CD4-positive, CD25-positive, alpha-beta regulatory T cell (primary cell): ENCODE data around the gene MAGEA11. TPM values are rescaled to one million over a fixed set of nuclear protein-coding genes. Genes with fewer than 3 reads are reported as not detected.
"Not testable (repeated sequence)": the region's sequence is repeated elsewhere in the genome, so short reads cannot be mapped to it uniquely, and the experiment has no call there.

Experiments
- ATAC-seq, 2 donors: fragments of 150-1000 bp; cut with Tn5 transposase; one replicate each; pipeline ENCODE4 v1.10.0; 2021; ENCODE audit warnings: low read depth in 2 of 2, moderate number of reproducible peaks in 2 of 2, moderate library complexity in 1 of 2
- DNase-seq, 3 donors: peaks; one replicate each; pipeline versions ENCODE4 v3.0.0 to v3.0.0-alpha.2; 2012 to 2022; ENCODE audit warnings: mixed read lengths in 1 of 3
- H3K27ac ChIP-seq: one replicate; pipeline ENCODE4 v1.7.0; 2013; ENCODE audit warnings: mild to moderate bottlenecking, low read length; ENCODE audit not compliant: insufficient read depth, poor library complexity, severe bottlenecking
- H3K27me3 ChIP-seq: one replicate; pipeline ENCODE4 v1.7.0; 2013; ENCODE audit warnings: low read length; ENCODE audit not compliant: control insufficient read depth, insufficient read depth
- H3K36me3 ChIP-seq: one replicate; pipeline ENCODE4 v1.7.0; 2013; ENCODE audit warnings: mild to moderate bottlenecking, low read length, moderate library complexity; ENCODE audit not compliant: control insufficient read depth, insufficient read depth
- H3K4me1 ChIP-seq: 2 replicates; pipeline ENCODE4 v1.7.0; 2013; ENCODE audit warnings: mild to moderate bottlenecking, low read length; ENCODE audit not compliant: insufficient read depth, control insufficient read depth, poor library complexity, severe bottlenecking
- H3K4me3 ChIP-seq: one replicate; pipeline ENCODE4 v1.7.0; 2013; ENCODE audit warnings: low read depth, mild to moderate bottlenecking, low read length, moderate library complexity
- H3K9me3 ChIP-seq, 2 experiments: 1 replicate in 1 of 2; 2 replicates in 1 of 2; pipeline ENCODE4 v1.7.0; 2013; ENCODE audit warnings: low read length in 2 of 2, mild to moderate bottlenecking in 1 of 2, moderate library complexity in 1 of 2; ENCODE audit not compliant: control insufficient read depth in 2 of 2
- H3K27ac Mint-ChIP-seq, 3 donors: one replicate each; pipeline ENCODE4 v1.8.0; 2020 to 2022; ENCODE audit warnings: mild to moderate bottlenecking in 3 of 3, mixed read lengths in 3 of 3, moderate library complexity in 2 of 3
- H3K27me3 Mint-ChIP-seq: one replicate; pipeline ENCODE4 v1.8.0; 2022; ENCODE audit warnings: mild to moderate bottlenecking, mixed read lengths
- H3K36me3 Mint-ChIP-seq: one replicate; pipeline ENCODE4 v1.8.0; 2020; ENCODE audit warnings: mixed read lengths
- H3K4me1 Mint-ChIP-seq, 4 donors: one replicate each; pipeline ENCODE4 v1.8.0; 2020 to 2022; ENCODE audit warnings: mixed read lengths in 4 of 4, mild to moderate bottlenecking in 1 of 4
- H3K4me3 Mint-ChIP-seq, 4 donors: one replicate each; pipeline ENCODE4 v1.8.0; 2020 to 2022; ENCODE audit warnings: mild to moderate bottlenecking in 4 of 4, mixed read lengths in 4 of 4, moderate library complexity in 3 of 4
- H3K9me3 Mint-ChIP-seq, 7 donors: one replicate each; pipeline ENCODE4 v1.8.0; 2020 to 2022; ENCODE audit warnings: mixed read lengths in 7 of 7, mild to moderate bottlenecking in 3 of 7, moderate library complexity in 2 of 7
- polyA plus RNA-seq, 4 donors: library from polyadenylated mRNA; unstranded; fragments of 300-500 nt; fragmentation: Illumina TruSeq; gene quantifications; one replicate each; pipeline ENCODE4 v1.2.3, GENCODE V29; 2021
- total RNA-seq: library from RNA; stranded (reverse); gene quantifications from one replicate; pipeline ENCODE4 v1.2.3, GENCODE V29; 2022

MAGEA11 gene
- total and polyA plus RNA-seq, 5 donors from 2014 or later = not detected

- peaks cover 0 to 3% (median 0%) of the 10 kb centered on the region in 7 donors for H3K9me3 Mint-ChIP-seq
- no peaks in the 10 kb centered on the region for H3K36me3 Mint-ChIP-seq
- peaks cover 5% of the 10 kb centered on the region for H3K27me3 Mint-ChIP-seq
- H3K4me3 Mint-ChIP-seq = no peak overlapping the region
- Histone ChIP-seq H3K4me1 (no peaks in the 10 kb centered on the region), H3K9me3 (no peaks in the 10 kb centered on the region), H3K36me3 (no peaks in the 10 kb centered on the region), H3K27ac (no peak overlapping the region), H3K27me3 (no peaks in the 10 kb centered on the region), H3K4me3 (no peak overlapping the region)
- ATAC-seq (no peak), DNase-seq (no peak)
- no peaks in the 10 kb centered on the region for H3K4me1 Mint-ChIP-seq
- H3K27ac Mint-ChIP-seq = no peak overlapping the region
Observed at GRCh38 chrX:149757206-149758067, 45.6 kb downstream of the MAGEA11 start.

GRCh38 chrX:149758068-149758714, 46.3 kb downstream of the MAGEA11 start:
- no peak overlapping the region for H3K27ac ChIP-seq
- no peaks in the 10 kb centered on the region for H3K4me1 ChIP-seq
- H3K4me3 Mint-ChIP-seq = no peak overlapping the region
- no peak overlapping the region for H3K4me3 ChIP-seq
- no peaks in the 10 kb centered on the region for H3K27me3 ChIP-seq
- no peaks in the 10 kb centered on the region for H3K36me3 Mint-ChIP-seq
- DNase-seq = no peak
- H3K4me1 Mint-ChIP-seq = no peaks in the 10 kb centered on the region
- H3K27me3 Mint-ChIP-seq = peaks cover 5% of the 10 kb centered on the region
- H3K36me3 ChIP-seq = no peaks in the 10 kb centered on the region
- no peak overlapping the region for H3K27ac Mint-ChIP-seq
- H3K9me3 Mint-ChIP-seq = peaks cover 0 to 3% (median 0%) of the 10 kb centered on the region in 7 donors
- no peaks in the 10 kb centered on the region for H3K9me3 ChIP-seq
- no peak for ATAC-seq

- not testable (repeated sequence) for H3K9me3 ChIP-seq, H3K4me3 ChIP-seq, H3K27ac Mint-ChIP-seq, H3K4me1 ChIP-seq, H3K4me3 Mint-ChIP-seq, H3K27me3 Mint-ChIP-seq, H3K36me3 Mint-ChIP-seq, ATAC-seq, H3K4me1 Mint-ChIP-seq, H3K9me3 Mint-ChIP-seq, H3K27me3 ChIP-seq, DNase-seq, H3K36me3 ChIP-seq, H3K27ac ChIP-seq
Observed at GRCh38 chrX:149758715-149759078, 46.8 kb downstream of the MAGEA11 start.

- Mint-ChIP-seq H3K4me3 (no peak overlapping the region), H3K4me1 (no peaks in the 10 kb centered on the region), H3K27me3 (peaks cover 5% of the 10 kb centered on the region), H3K9me3 (peaks cover 0 to 3% (median 0%) of the 10 kb centered on the region in 7 donors), H3K27ac (no peak overlapping the region), H3K36me3 (no peaks in the 10 kb centered on the region)
- DNase-seq (no peak), ATAC-seq (no peak)
- H3K27ac ChIP-seq = no peak overlapping the region
- no peaks in the 10 kb centered on the region for H3K27me3 ChIP-seq
- H3K9me3 ChIP-seq = no peaks in the 10 kb centered on the region
- no peaks in the 10 kb centered on the region for H3K36me3 ChIP-seq
- no peak overlapping the region for H3K4me3 ChIP-seq
- no peaks in the 10 kb centered on the region for H3K4me1 ChIP-seq
Observed at GRCh38 chrX:149759824-149760223, 48.0 kb downstream of the MAGEA11 start.

GRCh38 chrX:149760965-149761364, 49.1 kb downstream of the MAGEA11 start:
- H3K27ac Mint-ChIP-seq = no peak overlapping the region

GRCh38 chrX:149761858-149762674, 50.2 kb downstream of the MAGEA11 start:
- H3K9me3 ChIP-seq, H3K4me1 ChIP-seq, H3K4me1 Mint-ChIP-seq, ATAC-seq, H3K36me3 ChIP-seq, H3K27me3 ChIP-seq, H3K36me3 Mint-ChIP-seq, H3K9me3 Mint-ChIP-seq, H3K4me3 Mint-ChIP-seq, DNase-seq, H3K4me3 ChIP-seq, H3K27ac ChIP-seq, H3K27me3 Mint-ChIP-seq: not testable (repeated sequence)
- peak overlapping the region in 1 of 3 donors; percentile 20 for H3K27ac Mint-ChIP-seq

More at GRCh38 chrX:149760965-149761364, 49.1 kb downstream of the MAGEA11 start:
- no peaks in the 10 kb centered on the region for H3K27me3 ChIP-seq
- no peak overlapping the region for H3K27ac ChIP-seq
- H3K4me1 Mint-ChIP-seq = no peaks in the 10 kb centered on the region
- no peaks in the 10 kb centered on the region for H3K9me3 Mint-ChIP-seq
- no peak overlapping the region for H3K4me3 ChIP-seq
- H3K9me3 ChIP-seq = no peaks in the 10 kb centered on the region
- H3K36me3 Mint-ChIP-seq = no peaks in the 10 kb centered on the region
- peaks cover 5% of the 10 kb centered on the region for H3K27me3 Mint-ChIP-seq
- DNase-seq (no peak), ATAC-seq (no peak)
- H3K4me3 Mint-ChIP-seq = no peak overlapping the region
- H3K4me1 ChIP-seq = no peaks in the 10 kb centered on the region
- H3K36me3 ChIP-seq = no peaks in the 10 kb centered on the region

GRCh38 chrX:149762696-149763614, 51.1 kb downstream of the MAGEA11 start:
- Mint-ChIP-seq H3K4me1 (no peaks in the 10 kb centered on the region), H3K36me3 (no peaks in the 10 kb centered on the region), H3K27ac (no peak overlapping the region), H3K9me3 (no peaks in the 10 kb centered on the region), H3K4me3 (no peak overlapping the region), H3K27me3 (peaks cover 5% of the 10 kb centered on the region)
- Histone ChIP-seq H3K9me3 (no peaks in the 10 kb centered on the region), H3K36me3 (no peaks in the 10 kb centered on the region), H3K27ac (no peak overlapping the region), H3K27me3 (no peaks in the 10 kb centered on the region), H3K4me1 (no peaks in the 10 kb centered on the region), H3K4me3 (no peak overlapping the region)
- ATAC-seq (no peak), DNase-seq (no peak)
